HepG2 (cell line): ENCODE measurements around the gene NME7. TPM values are rescaled to one million over a fixed set of nuclear protein-coding genes. Genes with fewer than 3 reads are reported as not detected.
A peak's percentile ranks its signal among the peaks of the same experiment; 100 is the strongest.

Source experiments
- ARNTL ChIP-seq: sonication (generic); formaldehyde crosslinking; IDR thresholded peaks from 2 replicates; pipeline ENCODE4 v1.4.0; 2020; ENCODE audit warnings: mild to moderate bottlenecking, missing genetic modification reagents
- ATF7 ChIP-seq, 2 experiments: fragments of 450-650 bp in 1 of 2; sonication (generic) in 1 of 2; formaldehyde crosslinking in 1 of 2; IDR thresholded peaks; 2 replicates each; pipeline versions ENCODE4 v1.4.0 to v1.6.1; 2016 to 2020; ENCODE audit warnings: antibody characterized with exemption in 1 of 2, mild to moderate bottlenecking in 1 of 2, missing genetic modification reagents in 1 of 2
- CCDC6 ChIP-seq: sonication (generic); formaldehyde crosslinking; IDR thresholded peaks from 2 replicates; pipeline ENCODE4 v1.8.1; 2022; ENCODE audit warnings: mild to moderate bottlenecking, missing genetic modification reagents, moderate library complexity
- FOXO1 ChIP-seq: sonication (generic); formaldehyde crosslinking; IDR thresholded peaks from 2 replicates; pipeline ENCODE4 v1.4.0; 2020; ENCODE audit warnings: missing genetic modification reagents
- HDAC1 ChIP-seq: sonication (generic); formaldehyde crosslinking; IDR thresholded peaks from 2 replicates; pipeline ENCODE4 v1.5.1; 2020; ENCODE audit warnings: mild to moderate bottlenecking, missing genetic modification reagents
- HES4 ChIP-seq: sonication (generic); formaldehyde crosslinking; IDR thresholded peaks from 2 replicates; pipeline ENCODE4 v1.9.0; 2021; ENCODE audit warnings: mild to moderate bottlenecking, missing genetic modification reagents, borderline replicate concordance
- HNRNPLL ChIP-seq: fragments of 200-400 bp; formaldehyde crosslinking; IDR thresholded peaks from 2 replicates; pipeline ENCODE4 v1.6.1; 2017; ENCODE audit warnings: mild to moderate bottlenecking, low read depth, low read length; ENCODE audit not compliant: poor library complexity, severe bottlenecking
- MED1 ChIP-seq: sonication (generic); formaldehyde crosslinking; IDR thresholded peaks from 2 replicates; pipeline ENCODE4 v1.4.0; 2020; ENCODE audit warnings: missing genetic modification reagents
- MTA1 ChIP-seq: sonication (generic); formaldehyde crosslinking; IDR thresholded peaks from 2 replicates; pipeline ENCODE4 v1.4.0; 2020; ENCODE audit warnings: missing genetic modification reagents, mild to moderate bottlenecking, borderline replicate concordance
- NBN ChIP-seq: fragments of 450-650 bp; conservative IDR thresholded peaks from 2 replicates; pipeline ENCODE4 v1.6.1; 2017
- NCOA2 ChIP-seq: sonication (generic); formaldehyde crosslinking; IDR thresholded peaks from 2 replicates; pipeline ENCODE4 v1.8.0; 2022; ENCODE audit warnings: inconsistent platforms
- NFYB ChIP-seq: sonication (generic); formaldehyde crosslinking; IDR thresholded peaks from 2 replicates; pipeline ENCODE4 v1.4.0; 2020; ENCODE audit warnings: missing genetic modification reagents
- NR2C2 ChIP-seq: sonication (generic); formaldehyde crosslinking; IDR thresholded peaks from 2 replicates; pipeline ENCODE4 v1.4.0; 2020; ENCODE audit warnings: missing genetic modification reagents, mild to moderate bottlenecking, moderate library complexity, borderline replicate concordance
- SCMH1 ChIP-seq: sonication (generic); formaldehyde crosslinking; IDR thresholded peaks from 2 replicates; pipeline ENCODE4 v1.9.0; 2021; ENCODE audit warnings: missing genetic modification reagents, mild to moderate bottlenecking, borderline replicate concordance
- SRF ChIP-seq: IDR thresholded peaks from 2 replicates; pipeline ENCODE4 v1.6.1; 2011; ENCODE audit warnings: mild to moderate bottlenecking, low read depth, low read length, moderate library complexity
- THYN1 ChIP-seq: sonication (generic); formaldehyde crosslinking; IDR thresholded peaks from 2 replicates; pipeline ENCODE4 v1.8.1; 2023; ENCODE audit warnings: low read depth, mild to moderate bottlenecking, moderate library complexity, missing genetic modification reagents, borderline replicate concordance
- ZFAT ChIP-seq: sonication (generic); formaldehyde crosslinking; conservative IDR thresholded peaks from 2 replicates; pipeline ENCODE4 v1.8.1; 2023; ENCODE audit warnings: missing genetic modification reagents, inconsistent platforms
- ZFP1 ChIP-seq: IDR thresholded peaks from 2 replicates; pipeline ENCODE4 v1.6.1; 2016
- ZFP62 ChIP-seq: sonication (generic); formaldehyde crosslinking; IDR thresholded peaks from 2 replicates; pipeline ENCODE4 v1.4.0; 2020; ENCODE audit warnings: missing genetic modification reagents
- ZNF501 ChIP-seq: sonication (generic); formaldehyde crosslinking; IDR thresholded peaks from 2 replicates; pipeline ENCODE4 v1.5.1; 2020; ENCODE audit warnings: mild to moderate bottlenecking, moderate library complexity, missing genetic modification reagents
- ZNF564 ChIP-seq: sonication (generic); formaldehyde crosslinking; IDR thresholded peaks from 2 replicates; pipeline ENCODE4 v1.8.1; 2023; ENCODE audit warnings: mild to moderate bottlenecking, missing genetic modification reagents
- ZNF615 ChIP-seq: sonication (generic); formaldehyde crosslinking; IDR thresholded peaks from 2 replicates; pipeline ENCODE4 v1.5.0; 2020; ENCODE audit warnings: mild to moderate bottlenecking, missing genetic modification reagents, borderline replicate concordance
- ZNF720 ChIP-seq: sonication (generic); formaldehyde crosslinking; IDR thresholded peaks from 2 replicates; pipeline ENCODE4 v1.4.0; 2020; ENCODE audit warnings: missing genetic modification reagents
- ZSCAN30 ChIP-seq: sonication (generic); formaldehyde crosslinking; IDR thresholded peaks from 2 replicates; pipeline ENCODE4 v1.5.0; 2020; ENCODE audit warnings: mild to moderate bottlenecking, missing genetic modification reagents
- polyA plus RNA-seq, 8 experiments: library from polyadenylated mRNA; depleted of rRNA in 3 of 8; stranded (reverse) in 7 of 8; unstranded in 1 of 8; fragments of >200 nt; fragmentation: Illumina TruSeq in 4 of 8; extraction: Trizol in 4 of 8; gene quantifications; 2 replicates each; pipeline versions ENCODE4 v1.2.1 to v1.2.3, GENCODE V29; 2011 to 2016; ENCODE audit warnings: low read depth in 4 of 8, missing spikeins in 1 of 8, mixed read lengths in 1 of 8; ENCODE audit not compliant: insufficient read depth in 1 of 8
- total RNA-seq, 5 experiments: library from RNA; depleted of rRNA; stranded (reverse); fragments of >200 nt; fragmentation: Illumina TruSeq; extraction: Trizol; gene quantifications; 2 replicates each; pipeline ENCODE4 v1.2.3, GENCODE V29; 2016; ENCODE audit warnings: low read depth in 1 of 5
- TF ChIP-seq, protein P1 (sequence below): sonication (generic); formaldehyde crosslinking; IDR thresholded peaks from 2 replicates; pipeline ENCODE4 v1.4.0; 2020; ENCODE audit warnings: missing genetic modification reagents, borderline replicate concordance
- TF ChIP-seq, protein P2 (sequence below): sonication (generic); formaldehyde crosslinking; IDR thresholded peaks from 2 replicates; pipeline ENCODE4 v1.4.0; 2020; ENCODE audit warnings: missing genetic modification reagents
- TF ChIP-seq, protein P3 (sequence below): IDR thresholded peaks from 2 replicates; pipeline ENCODE4 v1.6.1; 2016
- TF ChIP-seq, protein P4 (sequence below): IDR thresholded peaks from 2 replicates; pipeline ENCODE4 v1.6.1; 2016

NME7 gene
- total and polyA plus RNA-seq, 2 of the 13 experiments (the other 11 are each of a cell fraction or from before 2014, with no cell fraction given) = 9.4 to 22.5 TPM

DNA sequence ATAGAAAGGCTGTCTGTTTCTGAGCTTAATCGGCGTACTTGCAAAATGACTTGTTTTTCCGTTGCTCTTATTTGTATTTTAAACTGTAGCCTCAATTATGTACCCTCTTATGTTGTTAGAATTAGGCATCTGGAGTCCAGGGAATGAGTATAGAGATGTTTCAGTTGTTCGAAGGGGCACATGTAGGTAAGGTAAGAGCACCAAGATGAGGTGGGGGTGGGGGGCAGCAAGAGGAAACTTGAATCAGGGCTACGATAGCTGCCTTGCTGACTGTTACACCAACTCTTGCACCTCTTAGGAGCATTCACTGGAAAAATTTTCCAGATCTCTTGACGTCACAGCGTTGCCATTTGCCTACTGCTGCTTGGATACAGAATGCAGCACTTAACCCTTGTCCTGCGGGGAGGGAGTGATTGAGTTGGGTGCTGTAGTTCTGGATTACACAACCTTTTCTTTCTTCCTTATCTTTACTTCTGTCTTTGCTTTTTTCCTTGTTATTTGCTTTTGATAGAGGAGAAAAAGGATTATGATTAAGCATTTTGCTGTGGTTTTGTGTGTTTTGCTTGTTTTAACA lies 257.9 kb downstream of the NME7 start (continued):
- TF ChIP-seq, protein P1, sequence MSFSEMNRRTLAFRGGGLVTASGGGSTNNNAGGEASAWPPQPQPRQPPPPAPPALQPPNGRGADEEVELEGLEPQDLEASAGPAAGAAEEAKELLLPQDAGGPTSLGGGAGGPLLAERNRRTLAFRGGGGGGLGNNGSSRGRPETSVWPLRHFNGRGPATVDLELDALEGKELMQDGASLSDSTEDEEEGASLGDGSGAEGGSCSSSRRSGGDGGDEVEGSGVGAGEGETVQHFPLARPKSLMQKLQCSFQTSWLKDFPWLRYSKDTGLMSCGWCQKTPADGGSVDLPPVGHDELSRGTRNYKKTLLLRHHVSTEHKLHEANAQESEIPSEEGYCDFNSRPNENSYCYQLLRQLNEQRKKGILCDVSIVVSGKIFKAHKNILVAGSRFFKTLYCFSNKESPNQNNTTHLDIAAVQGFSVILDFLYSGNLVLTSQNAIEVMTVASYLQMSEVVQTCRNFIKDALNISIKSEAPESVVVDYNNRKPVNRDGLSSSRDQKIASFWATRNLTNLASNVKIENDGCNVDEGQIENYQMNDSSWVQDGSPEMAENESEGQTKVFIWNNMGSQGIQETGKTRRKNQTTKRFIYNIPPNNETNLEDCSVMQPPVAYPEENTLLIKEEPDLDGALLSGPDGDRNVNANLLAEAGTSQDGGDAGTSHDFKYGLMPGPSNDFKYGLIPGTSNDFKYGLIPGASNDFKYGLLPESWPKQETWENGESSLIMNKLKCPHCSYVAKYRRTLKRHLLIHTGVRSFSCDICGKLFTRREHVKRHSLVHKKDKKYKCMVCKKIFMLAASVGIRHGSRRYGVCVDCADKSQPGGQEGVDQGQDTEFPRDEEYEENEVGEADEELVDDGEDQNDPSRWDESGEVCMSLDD (CRISPR knock-in tag) = no peak
- TF ChIP-seq HDAC1 (CRISPR knock-in tag) (peak; percentile 36; the same call in 1 of the 2 replicates), NCOA2 (peak; percentile 84), NBN (no peak), ZFP1 (CRISPR knock-in tag) (no peak; the same call in 1 of the 2 replicates), ZNF615 (CRISPR knock-in tag) (no peak), HNRNPLL (no peak), ARNTL (CRISPR knock-in tag) (peak; percentile 16; the same call in 1 of the 2 replicates), CCDC6 (CRISPR knock-in tag) (no peak), MED1 (CRISPR knock-in tag) (no peak), SRF (no peak), HES4 (CRISPR knock-in tag) (no peak), MTA1 (no peak), ZNF564 (CRISPR knock-in tag) (no peak), SCMH1 (CRISPR knock-in tag) (no peak), ATF7 (IDR thresholded peaks at IDR 0.05) (peak; percentile 8; the same call in 1 of the 2 replicates), ATF7 (CRISPR knock-in tag; IDR thresholded peaks at IDR 0.05) (no peak), ZSCAN30 (CRISPR knock-in tag) (no peak), ZNF501 (CRISPR knock-in tag) (no peak), NR2C2 (0 out of 2 replicates have a peak, but pooled peaks have one; percentile 60), ZNF720 (CRISPR knock-in tag) (no peak), ZFAT (CRISPR knock-in tag) (no peak), THYN1 (CRISPR knock-in tag) (no peak), ZFP62 (CRISPR knock-in tag) (no peak), FOXO1 (CRISPR knock-in tag) (0 out of 2 replicates have a peak, but pooled peaks have one; percentile 17), NFYB (no peak)
- TF ChIP-seq, protein P2, sequence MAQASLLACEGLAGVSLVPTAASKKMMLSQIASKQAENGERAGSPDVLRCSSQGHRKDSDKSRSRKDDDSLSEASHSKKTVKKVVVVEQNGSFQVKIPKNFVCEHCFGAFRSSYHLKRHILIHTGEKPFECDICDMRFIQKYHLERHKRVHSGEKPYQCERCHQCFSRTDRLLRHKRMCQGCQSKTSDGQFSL = no peak
- TF ChIP-seq, protein P3, sequence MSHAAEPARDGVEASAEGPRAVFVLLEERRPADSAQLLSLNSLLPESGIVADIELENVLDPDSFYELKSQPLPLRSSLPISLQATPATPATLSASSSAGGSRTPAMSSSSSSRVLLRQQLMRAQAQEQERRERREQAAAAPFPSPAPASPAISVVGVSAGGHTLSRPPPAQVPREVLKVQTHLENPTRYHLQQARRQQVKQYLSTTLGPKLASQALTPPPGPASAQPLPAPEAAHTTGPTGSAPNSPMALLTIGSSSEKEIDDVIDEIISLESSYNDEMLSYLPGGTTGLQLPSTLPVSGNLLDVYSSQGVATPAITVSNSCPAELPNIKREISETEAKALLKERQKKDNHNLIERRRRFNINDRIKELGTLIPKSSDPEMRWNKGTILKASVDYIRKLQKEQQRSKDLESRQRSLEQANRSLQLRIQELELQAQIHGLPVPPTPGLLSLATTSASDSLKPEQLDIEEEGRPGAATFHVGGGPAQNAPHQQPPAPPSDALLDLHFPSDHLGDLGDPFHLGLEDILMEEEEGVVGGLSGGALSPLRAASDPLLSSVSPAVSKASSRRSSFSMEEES (CRISPR knock-in tag) = 0 out of 2 replicates have a peak, but pooled peaks have one; percentile 27
- TF ChIP-seq, protein P4, sequence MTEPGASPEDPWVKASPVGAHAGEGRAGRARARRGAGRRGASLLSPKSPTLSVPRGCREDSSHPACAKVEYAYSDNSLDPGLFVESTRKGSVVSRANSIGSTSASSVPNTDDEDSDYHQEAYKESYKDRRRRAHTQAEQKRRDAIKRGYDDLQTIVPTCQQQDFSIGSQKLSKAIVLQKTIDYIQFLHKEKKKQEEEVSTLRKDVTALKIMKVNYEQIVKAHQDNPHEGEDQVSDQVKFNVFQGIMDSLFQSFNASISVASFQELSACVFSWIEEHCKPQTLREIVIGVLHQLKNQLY (CRISPR knock-in tag) = 0 out of 2 replicates have a peak, but pooled peaks have one; percentile 29
